VCaP (cell line): Measurements from ENCODE around the gene PDHA1.

Source experiments
- H3K27ac ChIP-seq: fragments of 450-650 bp; 2 replicates; pipeline ENCODE4 v1.5.1; 2017
- CTCF ChIP-seq: fragments of 450-650 bp; conservative IDR thresholded peaks from 2 replicates; pipeline ENCODE4 v1.5.1; 2017; ENCODE audit warnings: mild to moderate bottlenecking, moderate library complexity

The PDHA1 gene

GRCh38 chrX:19343535-19344408 is at the start of gene PDHA1:
Gene PDHA1, plus strand, starts transcription at chrX:19343927. Its CDS starts 111 bp downstream, at chrX:19344038.
- H3K27ac ChIP-seq, result peak within 1 kb of the TSS; percentile 76
- no peak for TF ChIP-seq CTCF

DNA sequence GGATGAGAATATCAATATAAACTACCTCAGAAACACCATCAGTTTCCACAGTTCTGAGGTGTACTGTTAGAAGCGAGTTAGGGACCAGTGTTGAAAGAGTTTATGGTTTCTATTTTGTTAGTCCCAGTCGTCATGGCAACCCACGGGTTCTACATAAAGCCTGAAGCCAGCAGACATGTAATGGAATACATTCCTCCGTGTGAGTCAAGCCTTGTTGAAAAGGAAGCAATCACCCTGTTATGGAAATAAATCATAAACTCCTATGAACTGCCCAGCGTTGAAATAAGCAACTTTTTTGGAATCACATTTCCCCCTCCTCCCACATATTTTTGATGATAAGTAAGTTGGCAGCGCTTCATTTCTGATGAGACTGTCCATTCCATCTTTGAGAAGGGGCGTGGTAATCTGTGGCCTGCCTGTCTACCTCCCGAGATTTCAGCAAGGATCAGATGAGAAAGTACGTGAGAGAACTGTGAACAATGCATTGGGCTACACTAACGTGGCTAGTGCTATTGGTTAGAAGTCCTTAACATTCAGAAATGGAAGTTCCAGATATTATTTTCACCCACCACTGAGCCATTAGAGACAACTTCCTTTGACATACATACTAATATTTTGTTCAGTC is 40.4 kb upstream of the PDHA1 start:
- no peak overlapping the region for H3K27ac ChIP-seq

GRCh38 chrX:19326567-19326966 is 17.2 kb upstream of the PDHA1 start:
- TF ChIP-seq CTCF, result no peak
- no peak overlapping the region for H3K27ac ChIP-seq

More for the DNA sequence above, 40.4 kb upstream of the PDHA1 start:
- TF ChIP-seq CTCF, result no peak

DNA sequence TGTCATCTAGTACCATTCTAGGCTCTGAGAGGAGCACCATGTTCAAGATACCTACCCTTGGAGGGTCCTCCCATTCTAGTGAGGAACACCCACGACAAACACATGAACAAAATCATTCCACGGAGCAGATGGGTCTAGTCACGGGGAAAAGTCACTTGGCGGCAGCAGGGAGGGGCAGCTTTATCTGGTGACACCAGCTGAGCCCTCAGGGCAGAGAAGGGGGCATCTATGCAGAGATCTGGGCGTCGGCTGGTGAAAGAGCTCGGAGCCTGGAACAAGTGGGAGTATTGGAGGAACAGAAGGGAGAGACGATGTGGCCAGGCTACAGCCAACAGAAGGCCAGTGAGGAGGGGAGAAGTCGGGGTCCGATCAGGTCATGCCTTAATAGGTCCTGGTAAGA is 11.9 kb upstream of the PDHA1 start:
- no peak overlapping the region for H3K27ac ChIP-seq
- no peak for TF ChIP-seq CTCF

GRCh38 chrX:19332983-19333382 is 10.7 kb upstream of the PDHA1 start:
- H3K27ac ChIP-seq, result no peak overlapping the region
- TF ChIP-seq CTCF, result no peak

DNA sequence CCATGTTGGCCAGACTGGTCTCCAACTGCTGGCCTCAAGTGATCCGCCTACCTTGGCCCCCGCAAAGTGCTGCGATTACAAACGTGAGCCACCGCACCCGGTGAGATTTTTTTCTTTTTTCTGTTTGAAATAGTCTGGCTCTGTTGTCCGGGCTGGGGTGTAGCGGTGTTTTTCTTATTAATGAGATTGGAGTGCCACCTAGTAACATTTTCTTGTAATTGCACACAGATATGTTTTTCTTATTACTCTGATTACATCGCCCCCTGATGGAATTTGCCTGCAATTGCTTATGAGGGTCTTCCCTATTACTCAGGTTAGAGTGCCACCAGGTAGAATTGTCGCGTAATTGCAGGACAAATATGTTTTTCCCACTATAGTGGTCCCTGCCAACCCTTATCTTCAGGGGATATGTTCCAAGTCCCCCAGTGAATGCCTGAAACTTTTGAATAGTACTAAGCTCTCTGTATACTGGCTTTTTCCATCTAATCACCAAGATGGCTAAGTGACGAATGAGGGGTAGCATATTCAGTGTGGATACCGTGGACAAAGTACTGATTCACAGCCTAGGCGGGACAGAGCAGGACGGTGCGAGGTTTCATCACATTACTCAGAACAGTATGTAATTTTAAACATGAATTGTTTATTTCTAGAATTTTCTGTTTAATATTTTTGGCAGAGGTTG is 8.6 kb upstream of the PDHA1 start:
- no peak overlapping the region; the same call in 1 of the 2 replicates for H3K27ac ChIP-seq
- no peak for TF ChIP-seq CTCF

DNA sequence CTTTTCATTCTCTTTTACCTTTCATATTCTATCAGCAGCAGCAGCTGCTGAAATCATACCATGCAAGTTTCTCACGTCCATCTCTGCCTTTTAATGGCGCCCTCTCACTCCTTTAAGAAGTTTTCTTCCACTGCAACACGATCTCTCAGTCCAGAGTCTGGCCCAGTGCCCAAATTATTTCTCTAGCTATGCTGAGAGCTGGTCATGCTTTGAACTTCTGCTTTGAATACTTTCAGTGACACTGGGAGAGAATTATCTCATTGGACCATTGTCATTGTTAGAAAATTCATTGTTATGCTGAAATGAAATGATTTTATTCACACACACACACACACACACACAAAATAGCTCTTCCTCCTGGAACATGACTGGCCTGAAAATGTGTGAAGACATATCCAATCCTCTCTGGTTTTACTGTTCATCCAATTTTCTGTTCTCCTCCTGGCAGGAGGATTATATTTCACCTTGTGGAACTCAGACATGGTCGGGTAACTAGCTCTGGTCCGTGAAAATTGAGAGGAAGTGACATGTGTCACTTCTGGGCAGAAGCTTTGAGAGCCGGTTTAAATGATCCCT is 1.3 kb upstream of the PDHA1 start:
- no peak for TF ChIP-seq CTCF
- H3K27ac ChIP-seq, result peak overlapping the region; percentile 76
